GM23338 (cell line): ENCODE measurements around the gene DZIP1.

Source experiments
- CREB1 ChIP-seq: fragments of 250-450 bp; sonication (Bioruptor Pico); IDR thresholded peaks from 2 replicates; pipeline ENCODE4 v1.5.0; 2020; ENCODE audit warnings: low read depth, mild to moderate bottlenecking, moderate library complexity
- CTCF ChIP-seq, 2 experiments: fragments of 200-600 bp in 1 of 2; sonication (generic) in 1 of 2; conservative IDR thresholded peaks; 2 replicates each; pipeline versions ENCODE4 v1.5.1 to v1.6.1; 2016 to 2017; ENCODE audit warnings: antibody characterized with exemption in 2 of 2, low read depth in 2 of 2, mild to moderate bottlenecking in 2 of 2, moderate library complexity in 1 of 2
- EZH2 ChIP-seq: fragments of 200-600 bp; sonication (generic); IDR thresholded peaks from one replicate; pipeline ENCODE4 v1.8.0; 2017; ENCODE audit warnings: antibody characterized with exemption, mild to moderate bottlenecking, low read depth; ENCODE audit not compliant: unreplicated experiment
- EZH2phosphoT487 ChIP-seq: fragments of 200-600 bp; sonication (generic); IDR thresholded peaks from one replicate; pipeline ENCODE4 v1.8.1; 2018; ENCODE audit warnings: antibody characterized with exemption; ENCODE audit not compliant: unreplicated experiment
- NANOG ChIP-seq: IDR thresholded peaks from 2 replicates; pipeline ENCODE4 v1.6.1; 2016; ENCODE audit warnings: antibody characterized with exemption, borderline replicate concordance
- POLR2AphosphoS5 ChIP-seq: IDR thresholded peaks from 2 replicates; pipeline ENCODE4 v1.6.1; 2016; ENCODE audit warnings: antibody characterized with exemption, low read depth
- REST ChIP-seq: IDR thresholded peaks from one replicate; pipeline ENCODE4 v1.6.1; 2018; ENCODE audit warnings: antibody characterized with exemption; ENCODE audit not compliant: unreplicated experiment

GRCh38 chr13:95579303-95579702 is 65.2 kb downstream of the DZIP1 start:
- TF ChIP-seq EZH2phosphoT487 = no peak
- TF ChIP-seq CTCF (conservative IDR thresholded peaks at IDR 0.05; ENCODE audit: low read depth in 2 of 2) = no peak
- no peak for TF ChIP-seq POLR2AphosphoS5
- TF ChIP-seq NANOG = no peak
- no peak for TF ChIP-seq REST
- TF ChIP-seq EZH2 = no peak
- TF ChIP-seq CREB1 (CRISPR knock-in tag) = no peak
